ENCODE measurements around the gene COP1.

COP1 gene

GRCh38 chr1:176201568-176201967 lies 5.5 kb downstream of the COP1 start:
- no peak for DNase-seq (ENCODE audit: low read depth in 1 of 2, low spot score in 1 of 2)

- DNase-seq (ENCODE audit: low read depth in 1 of 2, low spot score in 1 of 2) = no peak
Observed at GRCh38 chr1:176199707-176200106, 7.4 kb downstream of the COP1 start.

GRCh38 chr1:176198413-176198812 lies 8.7 kb downstream of the COP1 start:
- DNase-seq (ENCODE audit: low read depth in 1 of 2, low spot score in 1 of 2) = no peak

DNA sequence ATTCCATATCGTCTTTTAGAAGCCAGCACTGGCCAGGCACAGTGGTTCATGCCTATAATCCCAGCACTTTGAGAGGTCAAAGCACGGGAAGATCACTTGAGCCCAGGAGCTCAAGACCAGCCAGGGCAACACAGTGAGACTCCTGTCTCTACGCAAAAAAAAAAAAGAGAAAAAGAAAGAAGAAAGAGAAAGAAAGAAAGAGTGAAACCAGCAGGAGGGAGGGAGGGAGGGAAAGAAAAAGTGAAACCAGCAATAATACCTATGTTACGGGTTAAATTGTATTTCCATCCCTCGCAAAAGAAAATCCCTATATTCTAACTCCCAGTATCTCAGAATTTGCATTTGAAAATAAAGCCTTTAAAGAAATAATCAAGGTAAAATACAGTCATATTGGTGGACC lies 10.4 kb downstream of the COP1 start:
- no peak for DNase-seq (ENCODE audit: low read depth in 1 of 2, low spot score in 1 of 2)

- DNase-seq (ENCODE audit: low read depth in 1 of 2, low spot score in 1 of 2) = no peak
Observed at GRCh38 chr1:176195547-176195946, 11.5 kb downstream of the COP1 start.

GRCh38 chr1:176193663-176194062 lies 13.4 kb downstream of the COP1 start:
- no peak for DNase-seq (ENCODE audit: low read depth in 1 of 2, low spot score in 1 of 2)

DNA sequence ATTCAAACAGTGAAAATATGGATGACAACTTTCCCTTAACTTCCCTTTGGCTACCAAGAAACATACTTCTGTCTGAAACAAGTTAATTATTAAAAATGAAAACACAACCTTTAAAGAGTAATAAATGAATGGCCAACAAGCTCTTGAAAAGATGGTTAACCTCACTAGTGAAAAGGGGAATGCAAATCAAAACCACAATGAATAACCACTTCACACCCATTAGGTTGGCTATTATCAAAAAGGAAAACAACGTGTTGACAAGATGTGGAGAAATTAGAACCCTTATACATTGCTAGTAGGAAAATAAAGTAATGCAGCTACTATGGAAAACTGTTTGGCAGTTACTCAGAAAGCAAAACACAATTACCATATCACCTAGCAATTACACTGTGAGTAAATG lies 14.1 kb downstream of the COP1 start:
- no peak for DNase-seq (ENCODE audit: low read depth in 1 of 2, low spot score in 1 of 2)

GRCh38 chr1:176188604-176189003 lies 18.5 kb downstream of the COP1 start:
- no peak for DNase-seq (ENCODE audit: low read depth in 1 of 2, low spot score in 1 of 2)

GRCh38 chr1:176187001-176187400 lies 20.1 kb downstream of the COP1 start:
- no peak for DNase-seq (ENCODE audit: low read depth in 1 of 2, low spot score in 1 of 2)

- no peak for DNase-seq (ENCODE audit: low read depth in 1 of 2, low spot score in 1 of 2)
Observed at GRCh38 chr1:176183618-176184017, 23.5 kb downstream of the COP1 start.

- no peak for DNase-seq (ENCODE audit: low read depth in 1 of 2, low spot score in 1 of 2)
Observed at GRCh38 chr1:176178316-176178715, 28.8 kb downstream of the COP1 start.

- DNase-seq (ENCODE audit: low read depth in 1 of 2, low spot score in 1 of 2) = no peak
Observed at GRCh38 chr1:176177764-176178163, 29.3 kb downstream of the COP1 start.

GRCh38 chr1:176174108-176174507 lies 33.0 kb downstream of the COP1 start:
- DNase-seq (ENCODE audit: low read depth in 1 of 2, low spot score in 1 of 2) = no peak

GRCh38 chr1:176172215-176172614 lies 34.9 kb downstream of the COP1 start:
- DNase-seq (ENCODE audit: low read depth in 1 of 2, low spot score in 1 of 2) = no peak

DNA sequence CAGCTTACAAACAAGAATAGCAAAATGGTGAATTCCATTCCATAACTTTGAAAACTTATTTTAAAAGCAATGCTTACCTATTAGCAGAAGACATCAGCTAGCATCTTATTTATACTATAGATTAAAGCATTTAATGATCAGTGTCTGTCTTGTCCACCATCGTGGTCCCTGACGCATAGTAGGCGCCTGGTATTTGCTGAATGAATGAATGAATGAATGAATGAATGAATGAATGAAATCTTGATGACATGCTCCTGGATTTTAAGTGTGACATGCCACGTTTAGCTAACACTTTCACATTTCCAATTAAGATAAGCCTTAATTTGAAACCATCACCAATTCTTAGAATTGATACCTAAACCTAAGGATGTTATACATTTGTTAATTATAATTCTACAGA lies 39.9 kb downstream of the COP1 start:
- no peak for DNase-seq (ENCODE audit: low read depth in 1 of 2, low spot score in 1 of 2)

GRCh38 chr1:176165573-176165972 lies 41.5 kb downstream of the COP1 start:
- no peak for DNase-seq (ENCODE audit: low read depth in 1 of 2, low spot score in 1 of 2)

DNA sequence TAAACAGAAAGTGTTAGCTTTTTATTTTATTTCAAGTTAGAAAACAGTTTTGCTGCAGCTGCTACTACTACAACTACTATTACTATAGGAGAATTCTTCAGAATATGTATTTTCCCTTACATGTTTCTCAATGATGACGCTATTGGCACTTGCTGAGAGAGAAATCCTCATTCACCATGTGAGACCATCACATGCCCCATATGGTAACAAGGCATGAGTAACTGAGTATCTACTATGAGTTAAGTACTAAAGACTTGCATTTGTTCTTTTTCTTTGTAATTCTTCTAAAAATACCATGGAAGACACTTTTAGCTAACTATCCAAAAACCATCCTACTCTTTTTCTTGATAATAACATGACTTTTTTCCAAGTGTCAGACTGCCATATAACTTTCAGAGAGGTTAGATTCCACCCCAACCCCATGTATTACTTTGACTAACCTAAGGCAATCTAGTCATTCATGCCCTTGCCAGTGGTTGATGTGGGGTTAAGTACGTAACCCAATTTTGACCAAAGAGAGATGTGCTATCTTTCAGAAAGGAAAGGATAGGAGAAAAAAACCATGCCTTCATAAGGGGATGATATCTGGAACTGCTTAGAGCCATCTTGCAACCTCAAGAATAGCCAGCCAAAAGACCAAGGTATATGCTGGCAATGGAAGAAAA lies 42.9 kb downstream of the COP1 start:
- no peak for DNase-seq (ENCODE audit: low read depth in 1 of 2, low spot score in 1 of 2)

GRCh38 chr1:176159993-176160392 lies 47.1 kb downstream of the COP1 start:
- DNase-seq (ENCODE audit: low read depth in 1 of 2, low spot score in 1 of 2) = no peak

GRCh38 chr1:176157995-176158394 lies 49.1 kb downstream of the COP1 start:
- no peak for DNase-seq (ENCODE audit: low read depth in 1 of 2, low spot score in 1 of 2)

GRCh38 chr1:176149939-176150807 lies 56.9 kb downstream of the COP1 start:
- DNase-seq (ENCODE audit: low read depth in 1 of 2, low spot score in 1 of 2) = no peak

- no peak for DNase-seq (ENCODE audit: low read depth in 1 of 2, low spot score in 1 of 2)
Observed at GRCh38 chr1:176144526-176144925, 62.6 kb downstream of the COP1 start.

DNA sequence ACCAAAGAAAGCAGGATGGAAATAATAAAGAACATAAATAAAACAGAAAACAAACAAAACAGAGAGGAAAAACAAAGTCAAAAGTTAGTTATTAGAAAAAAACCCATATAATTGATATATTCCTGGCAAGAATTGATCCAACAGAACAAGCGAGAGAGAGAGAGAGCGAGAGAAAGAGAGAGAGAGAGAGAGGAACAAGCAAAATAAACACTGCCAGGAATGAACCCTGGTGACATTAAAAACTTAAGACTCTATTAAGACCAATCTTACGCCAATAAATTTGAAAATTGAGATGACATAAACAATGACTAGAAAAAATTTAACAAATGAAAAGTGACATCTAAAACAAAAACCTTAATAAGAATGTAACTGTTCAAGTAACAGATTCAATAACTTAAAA lies 64.1 kb downstream of the COP1 start:
- DNase-seq (ENCODE audit: low read depth in 1 of 2, low spot score in 1 of 2) = no peak

GRCh38 chr1:176141449-176141848 lies 65.6 kb downstream of the COP1 start:
- DNase-seq (ENCODE audit: low read depth in 1 of 2, low spot score in 1 of 2) = no peak

All from activated CD4-positive, alpha-beta T cell treated with anti-CD3 and anti-CD28 coated beads, Interleukin-2, amount 50 U/mL, for 24 hours (primary cell).